GM18520 (cell line): ENCODE results near the gene MROH8.
"Not testable (repeated sequence)": the region's sequence is repeated elsewhere in the genome, so short reads cannot be mapped to it uniquely, and the experiment has no call there.

Experiments
- ATAC-seq: cut with Tn5 transposase; IDR thresholded peaks from one replicate; pipeline ENCODE4 v1.9.1; 2021; ENCODE audit not compliant: unreplicated experiment

MROH8 gene

DNA sequence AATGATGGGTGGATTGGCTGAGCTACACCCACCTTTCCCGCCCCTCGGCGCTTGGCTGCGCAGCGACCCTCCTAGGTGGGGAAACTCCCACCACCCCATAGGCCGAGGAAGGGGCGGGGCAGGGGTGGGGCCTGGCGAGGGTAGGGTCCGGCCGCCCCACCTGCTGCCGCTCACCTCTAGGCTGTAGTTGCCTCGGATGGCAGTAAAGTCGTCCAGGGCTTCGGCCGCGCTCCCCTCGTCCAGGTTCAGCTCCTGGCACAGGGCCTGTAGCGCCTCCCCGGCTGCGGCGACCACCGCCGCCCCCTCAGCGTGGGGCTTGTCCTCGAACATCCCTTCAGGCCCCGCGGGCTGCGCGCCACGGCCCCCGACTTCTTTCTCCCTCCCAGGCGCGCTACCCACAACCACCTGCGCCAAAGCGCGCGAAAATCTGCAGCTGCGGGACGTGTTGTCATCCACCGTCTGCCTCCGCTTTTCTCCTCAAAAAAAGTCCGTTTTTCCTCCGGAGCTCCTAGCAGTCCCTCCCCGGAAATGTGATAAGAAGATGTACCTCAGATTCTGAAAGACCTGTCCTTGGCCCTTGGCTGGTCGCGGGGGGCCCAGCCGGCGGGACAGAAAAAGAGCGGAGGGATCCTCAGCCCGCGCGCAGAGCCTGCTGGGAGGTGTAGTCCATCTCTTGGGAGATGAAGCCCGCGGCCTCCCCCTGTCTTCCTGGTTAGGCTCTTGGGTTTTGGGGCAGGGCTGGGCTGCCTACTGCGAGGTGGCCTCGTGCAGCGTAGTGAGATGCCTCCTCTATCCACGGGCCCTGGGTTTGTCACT lies 83.5 kb downstream of the MROH8 start, which contains the start of gene RBL1:
TSS of gene RBL1 (minus strand) at position 399 of the 816 bp plus-strand sequence. CDS start at position 330, 69 bp downstream.
- peak; percentile 60 for ATAC-seq

DNA sequence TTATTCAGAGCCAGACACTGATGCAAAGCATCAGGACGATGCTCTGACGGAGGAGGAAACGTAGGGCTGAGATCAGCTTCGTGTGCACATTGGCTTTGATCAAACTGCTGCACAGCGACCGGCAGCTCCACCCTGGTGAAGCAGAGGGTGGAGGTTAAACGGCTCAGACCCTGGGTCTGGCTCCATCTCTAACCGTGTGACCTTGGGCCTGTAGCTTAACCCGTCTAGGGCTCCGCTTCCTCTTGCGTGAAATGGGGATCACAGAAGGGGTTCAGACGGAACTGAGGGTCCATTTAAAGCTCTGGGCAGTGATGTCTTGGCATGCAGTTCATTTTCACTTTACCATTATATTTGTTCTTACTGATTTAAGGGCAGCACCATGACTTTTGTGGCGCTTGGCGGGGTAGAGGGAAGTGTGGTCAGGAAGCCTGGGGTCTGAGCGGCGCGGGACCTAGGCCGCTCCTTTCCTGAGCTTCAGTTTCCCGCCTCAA lies 84.2 kb downstream of the MROH8 start:
- ATAC-seq = no peak

DNA sequence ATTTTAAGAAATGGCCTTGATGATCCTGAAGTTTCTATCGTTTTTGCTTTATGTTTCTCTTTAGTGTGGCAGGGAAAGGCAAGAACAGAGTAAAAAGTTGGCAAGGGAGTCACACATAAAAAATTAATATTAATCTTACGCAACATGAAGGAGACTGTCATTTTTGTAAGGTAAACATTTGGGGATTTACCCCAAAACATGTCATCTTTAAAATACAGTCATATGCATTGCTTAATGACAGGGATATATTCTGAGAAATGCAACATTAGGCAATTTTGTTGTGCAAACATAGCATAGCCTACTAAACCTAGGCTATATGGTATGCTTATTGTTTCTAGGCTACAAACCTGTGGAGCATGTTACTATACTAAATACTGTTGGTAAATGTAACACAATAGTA lies 88.9 kb downstream of the MROH8 start:
- no peak for ATAC-seq

GRCh38 chr20:37081717-37082289 lies 97.5 kb downstream of the MROH8 start:
- no peak for ATAC-seq

DNA sequence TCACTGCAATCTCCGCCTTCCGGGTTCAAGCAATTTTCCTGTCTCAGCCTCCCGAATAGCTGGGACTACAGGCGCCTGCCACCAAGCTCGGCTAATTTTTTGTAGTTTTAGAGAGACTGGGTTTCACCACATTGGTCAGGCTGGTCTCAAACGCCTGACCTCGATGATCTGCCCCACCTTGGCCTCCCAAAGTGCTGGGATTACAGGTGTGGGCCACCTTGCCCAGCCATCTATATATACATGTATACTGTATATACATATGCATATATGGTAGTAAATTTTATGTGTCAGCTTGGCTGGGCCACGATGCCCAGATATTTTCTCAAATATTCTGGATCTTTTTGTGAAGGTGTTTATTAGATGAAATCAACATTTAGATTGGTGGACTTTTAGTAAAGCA lies 102.3 kb downstream of the MROH8 start:
- ATAC-seq = no peak

DNA sequence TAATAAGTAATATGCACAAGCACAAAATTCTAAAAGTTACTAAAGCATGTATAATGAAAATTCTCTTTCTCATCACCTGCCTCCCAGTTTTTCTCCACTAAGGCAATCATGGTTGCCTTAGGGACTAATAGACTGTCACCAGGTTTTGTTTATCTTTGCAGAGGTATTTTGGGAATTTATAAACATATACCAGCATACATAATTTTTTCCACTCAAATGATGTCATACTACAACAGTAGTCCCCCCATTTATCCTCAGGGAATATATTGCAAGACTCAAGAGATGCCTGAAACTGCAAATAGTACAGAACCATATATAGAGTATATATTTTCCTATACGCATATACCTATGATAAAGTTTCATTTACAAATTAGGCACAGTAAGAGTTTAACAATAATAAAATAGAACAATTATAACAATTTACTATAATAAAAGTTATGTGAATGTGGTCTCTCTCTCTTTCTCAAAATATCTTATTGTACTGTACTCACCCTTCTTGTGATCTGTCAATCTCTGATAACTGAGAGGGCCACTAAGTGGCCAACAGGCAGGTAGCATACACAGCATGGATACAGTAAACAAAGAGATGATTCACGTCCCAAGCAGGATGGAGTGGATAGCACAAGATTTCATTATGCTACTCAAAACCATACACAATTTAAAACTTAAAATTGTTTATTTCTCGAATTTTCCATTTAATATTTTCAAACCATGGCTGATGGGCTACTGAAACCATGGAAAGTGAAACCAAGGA lies 103.2 kb downstream of the MROH8 start:
- no peak for ATAC-seq

DNA sequence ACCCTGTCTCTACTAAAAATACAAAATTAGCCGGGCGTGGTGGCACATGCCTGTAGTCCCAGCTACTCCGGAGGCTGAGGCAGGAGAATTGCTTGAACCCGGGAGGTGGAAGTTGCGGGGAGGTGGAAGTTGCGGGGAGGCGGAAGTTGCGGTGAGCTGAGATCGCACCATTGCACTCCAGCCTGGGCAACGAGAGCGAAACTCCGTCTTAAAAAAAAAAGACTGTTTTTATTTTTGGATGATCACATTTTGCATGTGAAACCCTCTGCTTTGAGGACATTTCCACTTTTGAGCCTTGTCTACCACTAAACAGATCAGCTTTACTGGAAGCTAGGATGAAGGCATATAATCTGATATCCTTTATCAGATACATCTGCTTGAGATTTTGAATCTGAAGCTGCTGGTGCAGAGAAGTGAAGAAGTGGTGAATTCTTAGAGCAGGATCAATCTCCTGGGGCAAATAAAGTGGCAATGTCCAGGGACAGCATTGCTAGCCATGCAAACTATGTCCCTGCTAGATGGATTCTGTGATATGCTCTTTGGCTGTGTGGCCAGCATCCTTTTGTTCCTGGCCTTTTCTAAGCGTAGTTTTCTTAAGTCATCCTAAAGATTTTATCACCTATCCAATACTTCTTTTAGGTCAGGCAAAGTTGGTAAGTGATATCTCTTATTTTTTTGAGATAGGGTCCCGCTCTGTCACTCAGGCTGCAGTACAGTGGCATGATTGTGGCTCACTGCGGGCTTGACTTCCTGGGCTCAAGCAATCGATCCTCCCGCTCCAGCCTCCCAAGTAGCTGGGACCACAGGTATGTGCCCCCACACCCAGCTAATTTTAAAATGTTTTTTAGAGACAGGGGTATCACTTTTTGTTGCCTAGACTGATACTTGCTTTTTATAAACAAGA lies 106.8 kb downstream of the MROH8 start:
- no peak for ATAC-seq

DNA sequence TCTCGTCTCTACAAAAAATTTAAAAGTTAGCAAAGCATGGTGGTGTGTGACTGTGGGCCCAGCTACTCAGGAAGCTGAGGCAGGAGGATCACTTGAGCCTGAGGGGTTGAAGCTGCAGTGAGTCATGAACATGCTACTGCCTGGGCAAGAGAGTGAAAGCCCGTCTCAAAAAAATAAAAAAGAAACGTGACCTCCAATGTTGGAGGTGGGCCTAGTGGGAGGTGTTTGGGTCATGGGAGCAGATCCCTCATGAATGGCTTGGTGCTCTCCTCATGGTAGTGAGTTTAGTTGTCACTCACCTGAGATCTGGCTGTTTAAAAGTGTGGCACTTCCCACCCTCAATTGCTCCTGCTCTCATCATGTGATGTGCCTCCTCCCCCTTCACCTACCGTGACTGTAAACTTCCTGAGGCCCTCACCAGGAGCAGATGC lies 107.9 kb downstream of the MROH8 start:
- no peak for ATAC-seq

DNA sequence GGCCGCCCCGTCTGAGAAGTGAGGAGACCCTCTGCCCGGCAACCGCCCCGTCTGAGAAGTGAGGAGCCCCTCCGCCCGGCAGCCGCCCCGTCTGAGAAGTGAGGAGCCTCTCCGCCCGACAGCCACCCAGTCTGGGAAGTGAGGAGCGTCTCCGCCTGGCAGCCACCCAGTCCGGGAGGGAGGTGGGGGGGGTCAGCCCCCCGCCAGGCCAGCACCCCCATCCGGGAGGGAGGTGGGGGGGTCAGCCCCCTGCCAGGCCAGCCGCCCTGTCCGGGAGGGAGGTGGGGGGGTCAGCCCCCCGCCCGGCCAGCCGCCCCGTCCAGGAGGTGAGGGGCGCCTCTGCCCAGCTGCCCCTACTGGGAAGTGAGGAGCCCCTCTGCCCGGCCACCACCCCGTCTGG lies 109.8 kb downstream of the MROH8 start:
- ATAC-seq = not testable (repeated sequence)

- ATAC-seq = no peak
These were observed 113.2 kb downstream of the MROH8 start for GRCh38 chr20:37066168-37066567.

DNA sequence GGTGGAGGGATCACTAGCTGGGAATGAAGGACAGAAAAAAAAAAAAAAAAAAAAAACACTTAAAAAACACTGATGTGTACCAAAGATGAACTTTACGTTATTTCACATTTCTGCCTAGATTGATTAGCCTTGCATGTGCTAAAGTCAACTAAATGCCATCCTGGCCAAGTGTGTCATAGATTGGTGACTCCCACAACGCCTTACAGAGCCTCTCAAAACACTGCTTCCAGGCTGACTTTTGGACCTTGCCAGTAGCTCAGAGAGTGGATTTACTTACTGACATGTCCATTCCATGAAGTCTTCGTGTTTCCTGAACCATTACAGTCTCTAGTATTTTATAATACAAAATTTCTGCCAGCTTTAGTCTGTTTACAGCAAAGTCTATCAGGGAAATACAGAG lies 124.1 kb downstream of the MROH8 start:
- ATAC-seq = no peak

DNA sequence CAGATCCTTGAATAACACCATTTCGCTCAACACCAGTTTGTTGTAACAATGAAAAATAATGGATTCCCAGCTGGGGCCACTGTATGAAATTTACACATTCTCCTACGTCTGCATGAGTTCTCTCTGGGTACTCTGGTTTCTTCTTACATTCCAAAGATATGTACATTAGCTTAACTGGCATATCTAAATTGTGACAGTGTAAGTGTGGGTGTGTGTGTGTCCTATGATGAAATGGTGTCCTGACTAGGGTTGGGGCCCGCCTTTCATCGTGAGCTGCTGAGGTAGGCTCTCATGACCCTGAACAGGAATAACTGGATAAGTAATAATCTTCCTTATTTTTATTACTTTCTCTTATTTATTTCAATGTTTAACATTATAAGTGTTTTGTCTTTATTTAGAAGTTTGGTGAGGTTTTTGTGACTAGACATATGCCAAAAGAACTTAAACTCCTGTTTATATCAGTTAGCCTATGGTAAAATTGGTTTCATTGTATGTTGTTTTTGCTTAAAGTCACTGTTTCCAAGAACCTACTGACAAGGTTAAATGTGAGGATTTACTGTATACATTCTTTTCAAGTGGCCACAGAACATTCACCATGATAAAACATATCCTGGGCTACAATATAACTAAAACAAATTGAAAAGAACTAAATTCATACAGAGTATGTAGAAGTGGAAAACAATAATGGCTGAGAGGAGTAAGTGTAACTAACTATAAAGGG lies 126.0 kb downstream of the MROH8 start:
- ATAC-seq = no peak
